GM21619 (cell line): ENCODE data around the gene RAB11FIP3.
"Not testable (repeated sequence)": the region's sequence is repeated elsewhere in the genome, so short reads cannot be mapped to it uniquely, and the experiment has no call there.

Experiments used
- ATAC-seq: cut with Tn5 transposase; IDR thresholded peaks from one replicate; pipeline ENCODE4 v1.9.1; 2021; ENCODE audit not compliant: unreplicated experiment

The RAB11FIP3 gene

GRCh38 chr16:466651-467050, 41.2 kb downstream of the RAB11FIP3 start:
- no peak for ATAC-seq

- not testable (repeated sequence) for ATAC-seq
Observed at GRCh38 chr16:467249-467871, 41.9 kb downstream of the RAB11FIP3 start.

GRCh38 chr16:468068-468821, 42.8 kb downstream of the RAB11FIP3 start:
- no peak for ATAC-seq

- ATAC-seq = not testable (repeated sequence)
Observed at GRCh38 chr16:469459-469858, 44.0 kb downstream of the RAB11FIP3 start.

- no peak for ATAC-seq
Observed at GRCh38 chr16:470418-470817, 45.0 kb downstream of the RAB11FIP3 start.

- ATAC-seq = no peak
Observed at GRCh38 chr16:471353-472198, 46.1 kb downstream of the RAB11FIP3 start.

- ATAC-seq = no peak
Observed at GRCh38 chr16:472199-472504, 46.7 kb downstream of the RAB11FIP3 start.

GRCh38 chr16:473046-474043, 47.9 kb downstream of the RAB11FIP3 start:
- no peak for ATAC-seq

- no peak for ATAC-seq
Observed at GRCh38 chr16:474420-475122, 49.1 kb downstream of the RAB11FIP3 start.

- ATAC-seq = no peak
Observed at GRCh38 chr16:476039-476438, 50.6 kb downstream of the RAB11FIP3 start.

GRCh38 chr16:477301-478157, 52.1 kb downstream of the RAB11FIP3 start:
- no peak for ATAC-seq

- ATAC-seq = not testable (repeated sequence)
Observed at GRCh38 chr16:478287-478686, 52.8 kb downstream of the RAB11FIP3 start.

- ATAC-seq = no peak
Observed at GRCh38 chr16:482468-483185, 57.2 kb downstream of the RAB11FIP3 start.

- ATAC-seq = no peak
Observed at GRCh38 chr16:483341-484075, 58.1 kb downstream of the RAB11FIP3 start.

- no peak for ATAC-seq
Observed at GRCh38 chr16:489606-490005, 64.2 kb downstream of the RAB11FIP3 start.

- ATAC-seq = no peak
Observed at GRCh38 chr16:490768-491167, 65.3 kb downstream of the RAB11FIP3 start.

GRCh38 chr16:491220-491919, 65.9 kb downstream of the RAB11FIP3 start:
- ATAC-seq = no peak
